ENCODE data around the gene ARNT2.

ARNT2 gene

GRCh38 chr15:80416702-80417101, 12.5 kb downstream of the ARNT2 start:
- DNase-seq (ENCODE audit: low spot score in 2 of 2), result no peak
- Mint-ChIP-seq H3K4me1 (no peaks in the 10 kb centered on the region), H3K27me3 (peaks cover 65% of the 10 kb centered on the region), H3K36me3 (ENCODE audit: insufficient read depth) (no peaks in the 10 kb centered on the region), H3K27ac (ENCODE audit: low read depth) (no peak overlapping the region), H3K9me3 (no peaks in the 10 kb centered on the region), H3K4me3 (no peak overlapping the region)
- no peak for ATAC-seq (replicated peaks; ENCODE audit: extremely low read depth, poor library complexity, severe bottlenecking)

- H3K27ac Mint-ChIP-seq (ENCODE audit: low read depth), result no peak overlapping the region
- ATAC-seq (replicated peaks; ENCODE audit: extremely low read depth, poor library complexity, severe bottlenecking), result no peak
- no peak overlapping the region for H3K4me3 Mint-ChIP-seq
- H3K9me3 Mint-ChIP-seq, result no peaks in the 10 kb centered on the region
- DNase-seq (ENCODE audit: low spot score in 2 of 2), result no peak
- no peaks in the 10 kb centered on the region for H3K4me1 Mint-ChIP-seq
- H3K27me3 Mint-ChIP-seq, result peaks cover 63% of the 10 kb centered on the region
- H3K36me3 Mint-ChIP-seq (ENCODE audit: insufficient read depth), result no peaks in the 10 kb centered on the region
Measured at GRCh38 chr15:80418892-80419537, 14.8 kb downstream of the ARNT2 start.

- Mint-ChIP-seq H3K4me1 (no peaks in the 10 kb centered on the region), H3K27ac (ENCODE audit: low read depth) (no peak overlapping the region), H3K27me3 (peaks cover 63% of the 10 kb centered on the region), H3K4me3 (no peak overlapping the region), H3K36me3 (ENCODE audit: insufficient read depth) (no peaks in the 10 kb centered on the region), H3K9me3 (no peaks in the 10 kb centered on the region)
- DNase-seq (ENCODE audit: low spot score in 2 of 2) (no peak), ATAC-seq (replicated peaks; ENCODE audit: extremely low read depth, poor library complexity, severe bottlenecking) (no peak)
Measured at GRCh38 chr15:80419546-80419945, 15.4 kb downstream of the ARNT2 start.

- Mint-ChIP-seq H3K36me3 (ENCODE audit: insufficient read depth) (no peaks in the 10 kb centered on the region), H3K27ac (ENCODE audit: low read depth) (no peak overlapping the region), H3K4me1 (no peaks in the 10 kb centered on the region), H3K27me3 (peaks cover 57% of the 10 kb centered on the region), H3K9me3 (no peaks in the 10 kb centered on the region), H3K4me3 (no peak overlapping the region)
- ATAC-seq (replicated peaks; ENCODE audit: extremely low read depth, poor library complexity, severe bottlenecking) (no peak), DNase-seq (ENCODE audit: low spot score in 2 of 2) (no peak)
Measured at GRCh38 chr15:80420658-80421057, 16.5 kb downstream of the ARNT2 start.

GRCh38 chr15:80423215-80423614, 19.0 kb downstream of the ARNT2 start:
- DNase-seq (ENCODE audit: low spot score in 2 of 2), result no peak
- Mint-ChIP-seq H3K27me3 (peaks cover 45% of the 10 kb centered on the region), H3K4me3 (no peak overlapping the region), H3K27ac (ENCODE audit: low read depth) (no peak overlapping the region), H3K36me3 (ENCODE audit: insufficient read depth) (no peaks in the 10 kb centered on the region), H3K4me1 (no peaks in the 10 kb centered on the region), H3K9me3 (no peaks in the 10 kb centered on the region)
- no peak for ATAC-seq (replicated peaks; ENCODE audit: extremely low read depth, poor library complexity, severe bottlenecking)

- Mint-ChIP-seq H3K4me3 (no peak overlapping the region), H3K36me3 (ENCODE audit: insufficient read depth) (no peaks in the 10 kb centered on the region), H3K4me1 (no peaks in the 10 kb centered on the region), H3K9me3 (no peaks in the 10 kb centered on the region), H3K27ac (ENCODE audit: low read depth) (no peak overlapping the region), H3K27me3 (peaks cover 39% of the 10 kb centered on the region)
- ATAC-seq (replicated peaks; ENCODE audit: extremely low read depth, poor library complexity, severe bottlenecking) (no peak), DNase-seq (ENCODE audit: low spot score in 2 of 2) (no peak)
Measured at GRCh38 chr15:80424381-80424780, 20.2 kb downstream of the ARNT2 start.

- no peaks in the 10 kb centered on the region for H3K9me3 Mint-ChIP-seq
- no peaks in the 10 kb centered on the region for H3K4me1 Mint-ChIP-seq
- no peak overlapping the region for H3K4me3 Mint-ChIP-seq
- DNase-seq (ENCODE audit: low spot score in 2 of 2) (no peak), ATAC-seq (replicated peaks; ENCODE audit: extremely low read depth, poor library complexity, severe bottlenecking) (no peak)
- no peak overlapping the region for H3K27ac Mint-ChIP-seq (ENCODE audit: low read depth)
- no peaks in the 10 kb centered on the region for H3K36me3 Mint-ChIP-seq (ENCODE audit: insufficient read depth)
- peaks cover 45% of the 10 kb centered on the region for H3K27me3 Mint-ChIP-seq
Measured at GRCh38 chr15:80426316-80426715, 22.1 kb downstream of the ARNT2 start.

GRCh38 chr15:80429964-80430363, 25.8 kb downstream of the ARNT2 start:
- Mint-ChIP-seq H3K4me1 (no peaks in the 10 kb centered on the region), H3K27me3 (peaks cover 45% of the 10 kb centered on the region), H3K4me3 (no peak overlapping the region), H3K9me3 (no peaks in the 10 kb centered on the region), H3K27ac (ENCODE audit: low read depth) (no peak overlapping the region), H3K36me3 (ENCODE audit: insufficient read depth) (no peaks in the 10 kb centered on the region)
- ATAC-seq (replicated peaks; ENCODE audit: extremely low read depth, poor library complexity, severe bottlenecking) (no peak), DNase-seq (ENCODE audit: low spot score in 2 of 2) (no peak)

GRCh38 chr15:80431635-80432344, 27.6 kb downstream of the ARNT2 start:
- H3K4me3 Mint-ChIP-seq, result no peak overlapping the region
- ATAC-seq (replicated peaks; ENCODE audit: extremely low read depth, poor library complexity, severe bottlenecking), result no peak
- H3K4me1 Mint-ChIP-seq, result no peaks in the 10 kb centered on the region
- no peak for DNase-seq (ENCODE audit: low spot score in 2 of 2)
- H3K27me3 Mint-ChIP-seq, result peaks cover 46% of the 10 kb centered on the region
- no peaks in the 10 kb centered on the region for H3K9me3 Mint-ChIP-seq
- H3K36me3 Mint-ChIP-seq (ENCODE audit: insufficient read depth), result no peaks in the 10 kb centered on the region
- no peak overlapping the region for H3K27ac Mint-ChIP-seq (ENCODE audit: low read depth)

- ATAC-seq (replicated peaks; ENCODE audit: extremely low read depth, poor library complexity, severe bottlenecking) (no peak), DNase-seq (ENCODE audit: low spot score in 2 of 2) (no peak)
- H3K27me3 Mint-ChIP-seq, result peaks cover 52% of the 10 kb centered on the region
- no peak overlapping the region for H3K27ac Mint-ChIP-seq (ENCODE audit: low read depth)
- H3K9me3 Mint-ChIP-seq, result no peaks in the 10 kb centered on the region
- no peak overlapping the region for H3K4me3 Mint-ChIP-seq
- H3K36me3 Mint-ChIP-seq (ENCODE audit: insufficient read depth), result peaks cover 1% of the 10 kb centered on the region
- no peaks in the 10 kb centered on the region for H3K4me1 Mint-ChIP-seq
Measured at GRCh38 chr15:80432345-80432702, 28.1 kb downstream of the ARNT2 start.

- H3K27ac Mint-ChIP-seq (ENCODE audit: low read depth), result no peak overlapping the region
- no peaks in the 10 kb centered on the region for H3K9me3 Mint-ChIP-seq
- DNase-seq (ENCODE audit: low spot score in 2 of 2) (no peak), ATAC-seq (replicated peaks; ENCODE audit: extremely low read depth, poor library complexity, severe bottlenecking) (no peak)
- H3K36me3 Mint-ChIP-seq (ENCODE audit: insufficient read depth), result peaks cover 2% of the 10 kb centered on the region
- H3K4me3 Mint-ChIP-seq, result no peak overlapping the region
- peaks cover 59% of the 10 kb centered on the region for H3K27me3 Mint-ChIP-seq
- no peaks in the 10 kb centered on the region for H3K4me1 Mint-ChIP-seq
Measured at GRCh38 chr15:80433836-80434235, 29.7 kb downstream of the ARNT2 start.

GRCh38 chr15:80434926-80435720, 30.9 kb downstream of the ARNT2 start:
- Mint-ChIP-seq H3K36me3 (ENCODE audit: insufficient read depth) (peaks cover 2% of the 10 kb centered on the region), H3K4me1 (no peaks in the 10 kb centered on the region)
- no peak for ATAC-seq (replicated peaks; ENCODE audit: extremely low read depth, poor library complexity, severe bottlenecking)

More at GRCh38 chr15:80434926-80435720, 30.9 kb downstream of the ARNT2 start:
- Mint-ChIP-seq H3K4me3 (no peak overlapping the region), H3K27me3 (peaks cover 53% of the 10 kb centered on the region), H3K9me3 (no peaks in the 10 kb centered on the region), H3K27ac (ENCODE audit: low read depth) (no peak overlapping the region)
- DNase-seq (ENCODE audit: low spot score in 2 of 2), result no peak
